NCI-H748 (cell line): Measurements from ENCODE around the gene SEMA6D.

Source experiments
- DNase-seq: peaks from one replicate; lab custom pipeline; 2025; ENCODE audit not compliant: unreplicated experiment; lab: John Stamatoyannopoulos, UW

Gene SEMA6D

DNA sequence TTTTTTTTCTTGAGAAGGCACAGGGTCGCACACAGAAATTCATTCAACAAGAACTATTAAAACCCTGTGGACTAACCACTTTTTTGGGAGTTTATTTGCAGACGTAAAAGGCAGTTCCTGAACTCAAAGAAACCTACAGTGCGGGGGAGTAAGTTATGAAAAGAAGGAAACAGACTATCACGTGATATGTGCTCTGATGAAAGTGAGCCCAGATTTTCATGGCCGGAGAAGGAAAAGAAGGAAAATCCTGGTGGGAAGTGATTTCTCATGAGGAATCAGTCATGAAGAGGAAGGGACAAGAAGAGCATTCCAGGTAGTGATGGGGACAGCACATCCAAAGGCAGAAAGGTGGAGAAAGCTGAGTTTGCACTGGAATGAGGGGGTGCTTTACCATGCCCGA lies 26.1 kb downstream of the SEMA6D start:
- DNase-seq, result no peak

- DNase-seq, result no peak
Observed at GRCh38 chr15:47743886-47744285, 26.6 kb downstream of the SEMA6D start.

DNA sequence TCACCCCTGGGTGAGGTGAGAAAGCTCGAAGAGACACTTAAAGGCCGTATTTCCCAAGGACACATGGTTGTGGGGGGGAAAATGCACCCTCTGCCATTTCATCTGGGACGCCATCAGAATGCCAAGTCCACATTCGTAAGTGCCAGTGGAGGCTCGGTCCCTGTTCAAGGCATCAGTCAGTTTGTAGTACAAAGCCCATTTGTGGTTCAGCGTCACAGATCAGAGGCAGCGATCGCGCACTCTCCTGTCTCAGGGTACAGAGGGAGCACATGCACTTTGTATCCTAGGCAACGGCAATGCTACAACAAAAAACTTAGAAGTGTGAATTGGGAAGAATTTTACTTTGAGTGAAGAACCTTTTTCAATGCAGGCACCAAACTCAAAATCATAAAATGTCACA lies 27.2 kb downstream of the SEMA6D start:
- DNase-seq, result no peak

GRCh38 chr15:47744973-47745372 lies 27.7 kb downstream of the SEMA6D start:
- no peak for DNase-seq

- DNase-seq, result no peak
Observed at GRCh38 chr15:47746516-47746915, 29.2 kb downstream of the SEMA6D start.

DNA sequence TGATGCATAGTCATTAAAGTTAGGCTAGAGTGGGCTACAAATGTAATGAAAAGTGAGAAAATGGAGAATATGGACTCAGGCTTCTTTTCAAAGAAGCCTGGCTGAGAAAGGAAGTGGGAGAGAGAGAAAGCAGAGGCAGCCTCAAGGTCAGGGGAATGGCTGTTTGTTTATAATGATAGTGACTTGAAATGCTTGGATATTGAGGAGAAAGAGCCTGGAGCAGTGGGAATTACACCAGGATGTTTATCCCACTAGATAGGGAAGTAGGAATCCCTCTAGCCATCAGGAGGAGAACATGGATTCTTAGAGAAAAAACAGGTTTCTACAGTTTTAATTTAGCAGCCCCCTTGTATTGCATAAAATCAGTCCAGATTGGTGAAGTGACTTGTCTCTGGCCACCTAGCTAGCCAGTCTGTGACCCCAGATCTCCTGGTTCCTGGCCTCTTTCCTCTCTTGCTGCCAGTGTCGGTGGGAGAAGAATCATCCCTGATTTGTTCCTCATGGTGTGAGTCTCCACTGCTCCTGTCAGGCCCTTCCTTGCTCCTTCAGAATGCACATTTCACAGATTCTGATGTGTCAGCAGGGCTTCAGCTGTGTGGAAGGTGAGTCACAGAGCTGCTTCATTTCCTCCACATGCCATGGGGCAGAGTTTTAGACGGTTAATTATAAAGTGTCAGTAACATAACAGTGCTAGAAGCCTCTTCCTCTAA lies 32.9 kb downstream of the SEMA6D start:
- no peak for DNase-seq

DNA sequence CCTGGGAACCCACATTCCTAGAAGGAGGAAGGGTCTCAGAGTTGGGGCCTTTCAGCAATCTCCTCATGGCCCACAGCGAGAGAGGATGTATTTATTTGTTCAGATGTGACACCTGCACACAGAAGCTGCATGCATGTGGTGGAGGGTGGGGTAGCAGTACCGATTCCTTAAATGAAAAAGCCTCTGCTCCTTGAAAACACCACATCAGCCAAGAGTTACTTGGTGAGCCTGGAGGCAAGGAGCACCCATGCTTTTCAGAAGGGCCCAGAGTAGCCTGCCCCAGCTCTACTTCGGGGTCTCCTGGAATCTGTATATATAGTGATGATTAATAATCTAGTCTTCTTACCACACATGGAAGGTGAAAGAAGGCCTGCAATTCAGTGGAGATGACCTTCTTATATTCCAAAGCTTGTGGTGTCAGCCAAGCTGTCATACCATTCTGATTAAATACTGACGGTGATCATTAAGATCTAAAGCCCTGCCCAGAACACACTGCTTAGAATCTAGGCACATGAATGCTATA lies 33.5 kb downstream of the SEMA6D start:
- DNase-seq, result no peak

DNA sequence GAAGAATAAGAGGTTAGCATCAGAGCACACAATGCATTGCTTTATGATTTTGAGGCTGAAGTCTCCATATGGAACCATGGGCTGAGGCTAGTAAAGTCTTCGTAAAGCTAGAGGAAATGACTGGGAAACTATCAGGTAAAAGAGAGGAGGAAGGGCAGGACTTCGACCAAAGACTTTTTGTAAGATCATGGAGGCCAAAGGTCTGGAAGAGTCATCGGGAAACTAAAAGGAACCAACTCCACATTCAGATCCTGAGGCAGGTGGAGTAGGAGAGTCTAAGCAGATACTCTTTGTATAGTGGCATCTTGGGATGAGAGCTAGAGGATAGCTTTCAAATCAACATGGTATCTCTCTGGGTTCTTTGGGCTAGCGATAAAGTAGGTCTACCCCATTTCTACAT lies 36.3 kb downstream of the SEMA6D start:
- no peak for DNase-seq

DNA sequence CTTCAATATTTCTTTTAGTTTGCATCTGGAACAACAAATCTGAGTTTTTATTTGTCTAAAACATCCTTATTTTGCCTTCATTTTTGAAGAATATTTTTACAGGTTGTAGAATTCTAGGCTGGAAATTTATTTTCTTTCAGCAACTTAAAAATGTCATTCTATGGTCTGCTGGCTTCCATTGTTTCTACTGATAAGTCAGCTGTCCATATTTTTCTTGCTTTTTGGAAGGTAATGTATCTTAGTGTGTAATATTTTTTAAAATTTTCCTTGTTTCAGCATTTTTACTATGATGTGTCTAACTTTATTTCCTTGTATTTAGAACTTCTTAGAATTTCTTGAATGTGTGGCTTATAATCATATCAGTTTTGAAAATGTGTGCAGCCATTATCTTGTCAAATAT lies 37.0 kb downstream of the SEMA6D start:
- DNase-seq, result no peak

DNA sequence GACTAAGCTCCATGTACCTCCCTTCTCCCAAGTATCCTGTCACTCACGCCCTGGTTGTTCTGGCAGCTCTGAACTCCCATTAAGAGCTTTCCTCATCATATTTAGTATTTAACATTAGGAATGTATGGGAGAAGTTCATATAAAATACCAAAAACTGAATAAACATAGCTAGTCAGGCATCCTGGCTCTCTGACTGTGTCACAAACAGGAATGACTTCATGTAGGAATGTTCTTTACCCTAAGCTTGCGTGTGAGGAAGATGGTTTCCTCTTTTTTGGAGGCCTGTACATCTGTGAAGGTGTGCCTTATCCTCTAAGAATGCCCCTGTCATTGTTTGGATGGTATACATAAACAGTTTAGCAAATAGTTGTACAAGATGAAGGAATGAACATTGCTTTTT lies 38.6 kb downstream of the SEMA6D start:
- DNase-seq, result no peak

DNA sequence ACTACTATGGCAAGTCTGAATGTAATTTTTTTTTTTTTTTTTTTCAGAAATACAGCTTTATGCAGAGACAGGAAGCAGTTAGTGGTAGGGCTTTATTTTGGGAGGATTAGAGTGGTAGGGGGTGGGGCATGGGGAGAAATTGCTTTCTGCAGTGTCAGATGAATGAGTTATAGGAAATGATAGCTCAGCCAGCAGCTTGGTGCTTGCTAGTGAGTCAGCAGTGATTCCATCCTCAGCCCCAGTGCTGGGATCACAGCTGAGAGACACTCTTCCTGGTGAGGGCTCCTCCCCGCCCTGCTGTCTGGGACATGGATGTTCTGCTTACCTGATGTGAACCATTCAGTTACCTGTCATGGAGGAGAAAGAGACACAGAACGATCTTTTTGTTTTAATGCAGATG lies 39.6 kb downstream of the SEMA6D start:
- no peak for DNase-seq

- DNase-seq, result no peak
Observed at GRCh38 chr15:47757331-47757730, 40.0 kb downstream of the SEMA6D start.

- DNase-seq, result no peak
Observed at GRCh38 chr15:47762621-47763020, 45.3 kb downstream of the SEMA6D start.

DNA sequence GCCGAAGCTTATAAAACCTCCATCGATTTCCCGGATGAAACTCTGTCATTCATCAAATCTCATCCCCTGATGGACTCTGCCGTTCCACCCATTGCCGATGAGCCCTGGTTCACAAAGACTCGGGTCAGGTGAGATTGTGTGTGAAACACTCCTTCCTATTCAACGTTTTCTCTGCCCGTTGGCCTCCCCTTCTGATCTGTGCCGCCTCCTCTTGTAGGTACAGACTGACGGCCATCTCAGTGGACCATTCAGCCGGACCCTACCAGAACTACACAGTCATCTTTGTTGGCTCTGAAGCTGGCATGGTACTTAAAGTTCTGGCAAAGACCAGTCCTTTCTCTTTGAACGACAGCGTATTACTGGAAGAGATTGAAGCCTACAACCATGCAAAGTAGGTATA lies 47.4 kb downstream of the SEMA6D start:
- no peak for DNase-seq

GRCh38 chr15:47766406-47766805 lies 49.1 kb downstream of the SEMA6D start:
- DNase-seq, result no peak

DNA sequence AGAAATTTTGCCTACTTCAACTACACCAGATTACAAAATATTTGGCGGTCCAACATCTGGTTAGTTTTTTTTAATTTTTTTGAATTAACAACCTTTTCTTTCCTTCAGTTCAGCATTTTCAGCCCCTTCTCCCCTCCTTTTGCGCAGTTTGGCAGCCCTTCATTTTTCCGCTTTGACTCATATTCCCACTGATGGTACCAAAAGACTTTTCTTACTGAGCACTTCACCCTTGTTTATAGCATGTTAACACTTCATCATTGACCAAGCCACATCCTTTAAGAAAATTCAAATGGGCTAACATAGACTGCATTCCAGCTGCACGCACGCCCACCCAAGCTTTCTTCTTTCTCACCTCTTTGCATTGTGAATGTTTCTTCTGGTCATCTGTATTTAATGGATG lies 49.7 kb downstream of the SEMA6D start:
- no peak for DNase-seq

DNA sequence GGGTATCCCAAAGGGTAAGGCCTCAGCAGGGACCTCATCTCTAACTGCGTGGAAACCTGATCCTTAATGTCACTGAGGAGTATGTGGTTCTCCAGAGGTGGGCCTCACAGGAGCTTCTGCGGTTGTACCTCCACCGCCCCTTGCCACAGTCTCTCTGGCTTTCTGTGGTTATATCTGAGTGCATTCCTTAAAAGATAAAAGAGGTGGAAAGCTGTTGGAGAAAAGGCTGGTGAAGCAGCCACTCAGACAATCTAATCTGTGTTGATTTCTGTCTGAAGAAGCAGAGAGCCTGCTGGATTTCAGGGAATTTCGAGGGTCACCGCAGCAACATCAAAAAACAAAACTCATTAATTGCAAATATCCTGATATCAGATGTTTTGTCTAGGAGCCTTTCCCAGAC lies 51.4 kb downstream of the SEMA6D start:
- no peak for DNase-seq

DNA sequence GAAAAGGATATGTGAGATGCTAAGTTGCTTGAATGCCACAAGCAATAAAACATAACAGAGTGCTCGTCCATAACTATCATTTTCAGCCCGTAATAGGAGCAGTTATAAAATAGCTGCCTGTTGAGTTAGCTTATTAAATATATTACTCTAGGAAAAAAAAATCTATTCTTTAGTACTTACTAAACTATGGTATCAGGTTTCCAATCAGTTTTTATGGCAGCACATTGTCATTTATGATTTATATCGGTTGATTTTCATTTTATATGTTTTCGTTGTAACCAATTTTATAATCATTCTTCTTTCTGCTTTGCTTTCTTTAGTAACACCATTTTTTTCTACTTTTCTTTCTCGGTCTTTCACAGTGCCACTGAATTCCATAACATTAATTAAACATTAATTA lies 51.9 kb downstream of the SEMA6D start:
- DNase-seq, result no peak

DNA sequence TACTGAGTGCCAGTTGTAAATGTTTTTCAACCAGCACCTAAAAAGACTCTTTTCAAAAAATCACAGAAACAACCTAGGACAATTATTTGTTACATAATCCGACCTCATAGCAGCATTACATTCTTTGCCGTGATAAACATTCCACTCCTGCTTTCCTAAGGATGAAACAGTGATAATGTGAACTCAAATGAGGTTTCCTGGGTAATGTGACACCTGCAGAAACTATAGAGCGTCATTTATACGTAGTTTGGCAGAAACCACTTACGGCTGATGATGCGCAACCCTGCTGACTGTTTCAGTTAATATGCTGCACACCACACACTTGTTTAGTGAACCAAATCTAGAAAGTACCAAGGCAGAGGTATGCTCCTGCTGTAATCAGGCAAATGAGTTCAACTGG lies 55.8 kb downstream of the SEMA6D start:
- DNase-seq, result peak; percentile 52

GRCh38 chr15:47778263-47778770 lies 61.0 kb downstream of the SEMA6D start:
- DNase-seq, result no peak

DNA sequence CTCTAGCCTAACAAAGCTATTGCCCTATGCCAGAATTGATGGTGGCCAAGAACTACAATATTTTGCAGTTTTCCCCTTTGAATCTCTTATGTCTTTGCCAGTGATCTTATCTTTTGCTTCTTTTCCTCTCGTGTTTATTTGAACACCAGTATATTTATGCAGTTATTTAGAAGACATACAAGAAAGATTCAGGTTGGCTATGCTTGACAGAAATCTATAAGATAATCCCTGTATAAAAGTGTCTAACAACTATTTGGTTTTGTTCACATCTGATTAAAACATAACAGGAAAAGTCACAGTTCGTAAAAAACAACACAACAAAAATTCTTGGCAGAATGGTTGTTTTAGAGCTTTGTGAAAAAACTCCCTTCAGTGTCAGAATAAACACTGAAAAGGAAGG lies 63.7 kb downstream of the SEMA6D start:
- DNase-seq, result no peak

- no peak for DNase-seq
Observed at GRCh38 chr15:47781527-47781926, 64.2 kb downstream of the SEMA6D start.

DNA sequence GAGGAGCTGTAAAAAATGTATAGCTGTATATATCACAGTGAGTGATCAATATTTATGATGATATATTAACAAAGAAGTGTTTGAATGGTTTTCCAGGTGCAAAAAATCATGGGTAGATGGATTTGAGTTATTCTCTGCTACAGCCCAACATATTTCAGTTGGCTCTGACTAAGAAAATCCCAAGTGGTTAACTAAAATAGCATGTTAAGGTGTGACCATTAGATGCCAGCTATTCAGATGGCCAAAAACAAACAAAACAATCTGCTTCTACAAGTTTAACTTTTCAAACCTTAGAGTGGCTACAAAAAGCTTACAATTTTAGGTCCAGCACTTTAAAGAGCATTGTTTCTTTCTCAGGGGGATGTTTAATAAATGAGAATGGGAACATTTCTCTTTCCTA lies 67.5 kb downstream of the SEMA6D start:
- DNase-seq, result no peak
